VCaP (cell line): ENCODE measurements around the gene CAPN5.

Source experiments
- H3K27ac ChIP-seq: fragments of 450-650 bp; 2 replicates; pipeline ENCODE4 v1.5.1; 2017
- TF ChIP-seq, protein P1 (sequence below): fragments of 450-650 bp; conservative IDR thresholded peaks from 2 replicates; pipeline ENCODE4 v1.5.1; 2017; ENCODE audit warnings: mild to moderate bottlenecking, moderate library complexity

CAPN5 gene

DNA sequence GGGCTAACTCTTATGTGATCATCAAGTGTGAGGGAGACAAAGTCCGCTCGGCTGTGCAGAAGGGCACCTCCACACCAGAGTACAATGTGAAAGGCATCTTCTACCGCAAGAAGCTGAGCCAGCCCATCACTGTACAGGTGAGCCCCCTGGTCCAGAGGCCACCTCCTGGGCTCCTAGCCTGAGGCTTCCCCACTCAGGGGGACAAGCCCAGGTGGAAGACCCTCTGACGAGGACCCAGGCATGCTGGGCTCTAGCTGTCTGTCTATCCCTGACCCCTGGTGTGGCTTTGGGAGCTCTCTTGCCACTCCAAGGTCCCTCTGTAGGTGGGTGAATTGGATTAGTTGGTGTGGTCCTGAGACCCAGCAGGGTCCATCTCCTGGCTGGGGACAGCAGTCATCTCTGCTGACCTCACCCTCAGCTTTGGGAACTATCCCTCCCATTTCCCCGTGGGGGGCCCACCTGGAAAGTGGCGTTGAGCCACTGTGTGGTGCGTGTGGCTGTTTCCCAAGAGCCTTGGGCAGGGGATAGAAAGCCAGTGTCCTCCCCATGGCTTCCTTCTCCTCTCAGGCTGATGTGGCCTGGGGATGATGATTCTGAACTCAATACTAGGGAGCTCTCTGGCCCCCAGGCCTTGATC, 55.9 kb downstream of the CAPN5 start:
- TF ChIP-seq, protein P1, sequence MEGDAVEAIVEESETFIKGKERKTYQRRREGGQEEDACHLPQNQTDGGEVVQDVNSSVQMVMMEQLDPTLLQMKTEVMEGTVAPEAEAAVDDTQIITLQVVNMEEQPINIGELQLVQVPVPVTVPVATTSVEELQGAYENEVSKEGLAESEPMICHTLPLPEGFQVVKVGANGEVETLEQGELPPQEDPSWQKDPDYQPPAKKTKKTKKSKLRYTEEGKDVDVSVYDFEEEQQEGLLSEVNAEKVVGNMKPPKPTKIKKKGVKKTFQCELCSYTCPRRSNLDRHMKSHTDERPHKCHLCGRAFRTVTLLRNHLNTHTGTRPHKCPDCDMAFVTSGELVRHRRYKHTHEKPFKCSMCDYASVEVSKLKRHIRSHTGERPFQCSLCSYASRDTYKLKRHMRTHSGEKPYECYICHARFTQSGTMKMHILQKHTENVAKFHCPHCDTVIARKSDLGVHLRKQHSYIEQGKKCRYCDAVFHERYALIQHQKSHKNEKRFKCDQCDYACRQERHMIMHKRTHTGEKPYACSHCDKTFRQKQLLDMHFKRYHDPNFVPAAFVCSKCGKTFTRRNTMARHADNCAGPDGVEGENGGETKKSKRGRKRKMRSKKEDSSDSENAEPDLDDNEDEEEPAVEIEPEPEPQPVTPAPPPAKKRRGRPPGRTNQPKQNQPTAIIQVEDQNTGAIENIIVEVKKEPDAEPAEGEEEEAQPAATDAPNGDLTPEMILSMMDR: no peak
- no peak overlapping the region for H3K27ac ChIP-seq

DNA sequence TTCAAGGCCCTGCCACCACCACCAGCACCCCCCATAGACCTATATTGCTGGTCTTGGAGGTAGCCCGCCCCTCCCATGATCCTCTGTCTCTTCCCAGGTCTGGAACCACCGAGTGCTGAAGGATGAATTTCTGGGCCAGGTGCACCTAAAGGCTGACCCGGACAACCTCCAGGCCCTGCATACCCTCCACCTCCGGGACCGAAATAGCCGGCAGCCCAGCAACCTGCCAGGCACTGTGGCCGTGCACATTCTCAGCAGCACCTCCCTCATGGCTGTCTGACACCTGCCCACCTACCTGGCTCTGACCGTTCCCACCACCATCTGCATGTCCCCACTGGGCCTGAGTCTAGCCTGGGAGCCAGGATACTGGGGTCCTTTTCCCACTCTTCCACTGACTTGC, 56.8 kb downstream of the CAPN5 start:
- H3K27ac ChIP-seq: no peak overlapping the region
- TF ChIP-seq, protein P1: no peak

DNA sequence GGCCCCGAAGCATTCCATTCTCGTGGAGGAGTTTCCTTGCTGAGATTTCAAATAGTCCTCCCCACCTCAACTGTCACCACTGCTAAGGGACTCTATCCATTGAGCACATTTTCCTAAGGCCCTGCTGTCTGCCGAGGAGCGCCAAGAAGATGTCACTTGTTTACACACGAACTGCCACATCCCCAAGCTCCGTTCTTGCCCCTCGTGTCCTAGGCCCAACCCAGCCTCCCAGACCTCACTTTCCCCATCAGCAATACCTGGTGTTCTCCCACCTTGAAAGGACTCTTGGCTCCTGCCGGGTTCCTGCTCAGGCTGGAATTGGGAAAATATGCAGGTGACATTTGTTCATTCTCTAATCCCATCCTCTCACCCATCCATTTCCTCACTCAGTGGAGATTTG, 57.3 kb downstream of the CAPN5 start:
- TF ChIP-seq, protein P1: no peak
- H3K27ac ChIP-seq: no peak overlapping the region

DNA sequence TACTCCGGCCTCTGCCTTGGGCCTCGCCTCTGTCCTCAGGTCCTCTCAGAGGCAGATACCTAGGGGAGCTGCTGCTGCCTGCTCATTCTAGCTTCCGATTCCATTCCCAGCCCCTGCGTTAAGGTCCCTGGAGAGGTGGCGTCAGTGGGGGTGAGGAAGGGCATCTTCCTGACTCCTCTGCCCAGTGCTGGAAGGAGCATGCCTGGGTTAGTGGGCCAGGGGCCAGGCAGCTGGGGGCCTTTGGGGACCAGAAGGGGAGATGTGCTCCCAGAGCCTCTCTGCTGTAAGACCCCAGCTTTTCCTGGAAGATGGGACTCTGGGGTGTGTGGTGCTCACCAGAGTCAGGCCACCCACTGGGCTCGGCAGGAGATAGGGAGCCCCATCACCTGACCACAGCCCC, 57.7 kb downstream of the CAPN5 start:
- H3K27ac ChIP-seq: no peak overlapping the region
- TF ChIP-seq, protein P1: no peak

DNA sequence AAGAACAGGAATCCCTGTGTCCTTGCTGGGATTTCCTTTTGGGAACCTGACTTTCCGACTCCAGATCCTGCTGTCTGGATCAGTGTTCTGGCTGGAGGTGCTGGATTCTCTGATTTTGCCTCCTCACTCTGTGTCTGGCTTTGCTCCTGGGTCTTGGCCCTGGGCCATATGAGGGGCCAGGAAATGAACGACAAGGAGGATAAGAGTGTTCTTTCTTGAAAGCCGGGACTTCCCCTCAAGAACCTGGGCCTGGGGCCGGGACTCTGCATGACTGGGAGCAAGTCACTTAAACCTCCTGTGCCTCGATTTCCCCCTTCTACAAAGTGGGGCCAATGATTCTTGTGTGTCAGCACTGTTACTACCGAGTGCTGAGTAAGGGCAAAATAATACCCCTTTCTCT, 58.4 kb downstream of the CAPN5 start:
- TF ChIP-seq, protein P1: no peak
- H3K27ac ChIP-seq: no peak overlapping the region

DNA sequence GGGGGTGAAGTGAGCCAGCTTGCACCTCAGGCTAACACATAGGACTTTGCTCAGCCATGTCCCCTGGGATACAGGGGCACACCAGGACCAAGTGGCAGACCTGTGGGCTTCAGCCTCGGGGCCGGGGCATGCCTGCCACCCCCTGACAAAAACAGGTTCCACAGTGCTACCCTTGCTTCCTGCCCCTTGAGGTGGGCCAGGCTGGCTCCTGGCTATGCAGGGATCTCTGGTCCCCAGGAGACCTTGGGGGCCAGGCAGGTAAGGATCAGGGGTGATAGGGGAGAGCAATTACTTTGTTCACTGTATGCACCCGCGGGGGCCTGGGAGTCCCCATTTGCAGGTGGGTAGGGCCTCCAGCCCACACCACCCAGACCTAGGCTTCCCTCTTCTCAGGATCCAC, 58.9 kb downstream of the CAPN5 start:
- TF ChIP-seq, protein P1: no peak
- no peak overlapping the region for H3K27ac ChIP-seq

DNA sequence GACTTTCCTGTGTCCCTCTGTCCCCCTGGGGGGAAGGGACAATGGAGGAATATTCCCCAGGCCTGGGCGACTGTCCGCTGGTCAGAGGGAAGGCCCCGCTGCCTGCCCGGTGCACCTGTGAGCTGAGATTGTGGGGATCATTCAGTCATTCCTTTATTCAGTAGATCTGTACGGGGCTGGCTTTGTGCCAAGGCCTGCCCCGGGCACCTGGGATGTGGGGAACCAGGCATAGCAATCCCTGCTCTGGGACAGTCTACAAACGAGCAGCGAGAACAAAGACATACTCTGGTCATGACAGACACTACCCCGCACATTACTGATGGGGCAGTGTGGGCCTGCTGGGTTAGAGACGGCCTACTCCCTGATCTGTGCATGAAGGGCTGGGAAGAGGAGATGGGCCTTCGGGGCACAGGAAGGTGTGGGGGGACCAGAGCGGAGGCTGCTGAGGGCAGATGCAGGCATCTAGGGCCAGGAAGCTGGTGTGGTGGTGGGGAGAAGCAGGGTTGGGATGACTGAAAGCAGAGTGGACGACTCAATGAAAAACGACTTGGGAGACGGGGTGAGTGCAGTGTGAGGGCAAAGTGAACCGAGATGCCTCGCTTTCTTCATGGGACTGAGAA, 59.5 kb downstream of the CAPN5 start:
- TF ChIP-seq, protein P1: no peak
- no peak overlapping the region for H3K27ac ChIP-seq
